Thoracic aorta (tissue), 2 donors: ENCODE data around the gene ZBTB8OS. TPM values are rescaled to one million over a fixed set of nuclear protein-coding genes. Genes with fewer than 3 reads are reported as not detected.

Experiments
- ATAC-seq: fragments of 150-250 bp; one replicate; pipeline ENCODE4 v1.8.0; 2017; ENCODE audit warnings: low read depth; ENCODE audit not compliant: insufficient number of reproducible peaks, low FRiP score
- DNase-seq: peaks from one replicate; pipeline ENCODE4 v3.0.0-alpha.2; 2020; ENCODE audit warnings: low spot score
- H3K27ac ChIP-seq, 2 donors: fragments of 200-600 bp; sonication (generic); 1 replicate in 1 of 2; 2 replicates in 1 of 2; pipeline ENCODE4 v1.5.1; 2016; ENCODE audit warnings: mild to moderate bottlenecking in 2 of 2, moderate library complexity in 2 of 2
- H3K27me3 ChIP-seq: fragments of 200-600 bp; sonication (generic); replicated peaks from 2 replicates; pipeline ENCODE4 v1.6.0; 2016; ENCODE audit warnings: mild to moderate bottlenecking; ENCODE audit not compliant: insufficient read depth
- H3K36me3 ChIP-seq: fragments of 200-600 bp; sonication (generic); one replicate; pipeline ENCODE4 v1.5.1; 2016
- H3K4me1 ChIP-seq, 2 donors: fragments of 200-600 bp; sonication (generic); 1 replicate in 1 of 2; 2 replicates in 1 of 2; pipeline versions ENCODE4 v1.5.1 to v1.6.0; 2016; ENCODE audit warnings: low read depth in 2 of 2, mild to moderate bottlenecking in 1 of 2; ENCODE audit not compliant: control insufficient read depth in 1 of 2
- H3K4me3 ChIP-seq: fragments of 200-600 bp; sonication (generic); 2 replicates; pipeline ENCODE4 v1.5.1; 2016; ENCODE audit warnings: mild to moderate bottlenecking
- H3K9me3 ChIP-seq: fragments of 200-600 bp; sonication (generic); 2 replicates; pipeline ENCODE4 v1.5.1; 2016
- CTCF ChIP-seq: fragments of 200-600 bp; sonication (generic); IDR thresholded peaks from one replicate; pipeline ENCODE4 v1.5.1; 2019; ENCODE audit warnings: antibody characterized with exemption
- total RNA-seq, 2 donors: library from RNA; depleted of rRNA; stranded (reverse); fragments of >200 nt; gene quantifications; one replicate each; pipeline versions ENCODE4 v1.1.0 to v1.2.3, GENCODE V29; 2016

Gene ZBTB8OS
- total RNA-seq, 2 donors from 2014 or later = 29.8 to 48.2 TPM

- H3K27me3 ChIP-seq = no peaks in the 10 kb centered on the region
- H3K4me1 ChIP-seq = peaks cover 0 to 2% of the 10 kb centered on the region in 2 donors
- H3K4me3 ChIP-seq = no peak overlapping the region
- H3K9me3 ChIP-seq = no peaks in the 10 kb centered on the region
- DNase-seq (no peak), ATAC-seq (no peak)
- H3K36me3 ChIP-seq = peaks cover 36% of the 10 kb centered on the region
- TF ChIP-seq CTCF = no peak
- no peak overlapping the region for H3K27ac ChIP-seq
These were observed 15.6 kb upstream of the ZBTB8OS start for GRCh38 chr1:32665915-32666314.

DNA sequence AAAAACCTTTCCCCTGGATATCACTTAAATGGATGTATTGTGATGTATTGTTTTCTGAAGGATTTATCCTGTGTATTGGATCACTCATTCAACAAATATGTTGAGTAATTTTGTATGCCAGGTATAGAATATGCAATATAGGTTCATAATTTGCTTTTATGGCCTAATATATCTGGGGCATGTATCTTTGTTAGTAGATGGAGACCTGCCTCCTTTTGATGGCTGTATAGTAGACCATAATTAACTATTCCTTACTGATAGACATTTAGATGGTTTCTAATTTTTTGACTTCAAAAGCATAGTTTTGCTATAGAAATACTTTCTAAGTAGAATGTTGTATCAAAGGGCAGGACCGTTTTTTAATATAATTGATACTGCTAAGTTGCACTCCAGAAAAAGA, 9.2 kb upstream of the ZBTB8OS start:
- ATAC-seq = no peak
- H3K4me1 ChIP-seq = peaks cover 0 to 20% of the 10 kb centered on the region in 2 donors
- H3K9me3 ChIP-seq = no peaks in the 10 kb centered on the region
- no peak for TF ChIP-seq CTCF
- H3K27ac ChIP-seq = no peak overlapping the region
- no peak for DNase-seq
- H3K27me3 ChIP-seq = no peaks in the 10 kb centered on the region
- H3K4me3 ChIP-seq = no peak overlapping the region
- peaks cover 29% of the 10 kb centered on the region for H3K36me3 ChIP-seq

DNA sequence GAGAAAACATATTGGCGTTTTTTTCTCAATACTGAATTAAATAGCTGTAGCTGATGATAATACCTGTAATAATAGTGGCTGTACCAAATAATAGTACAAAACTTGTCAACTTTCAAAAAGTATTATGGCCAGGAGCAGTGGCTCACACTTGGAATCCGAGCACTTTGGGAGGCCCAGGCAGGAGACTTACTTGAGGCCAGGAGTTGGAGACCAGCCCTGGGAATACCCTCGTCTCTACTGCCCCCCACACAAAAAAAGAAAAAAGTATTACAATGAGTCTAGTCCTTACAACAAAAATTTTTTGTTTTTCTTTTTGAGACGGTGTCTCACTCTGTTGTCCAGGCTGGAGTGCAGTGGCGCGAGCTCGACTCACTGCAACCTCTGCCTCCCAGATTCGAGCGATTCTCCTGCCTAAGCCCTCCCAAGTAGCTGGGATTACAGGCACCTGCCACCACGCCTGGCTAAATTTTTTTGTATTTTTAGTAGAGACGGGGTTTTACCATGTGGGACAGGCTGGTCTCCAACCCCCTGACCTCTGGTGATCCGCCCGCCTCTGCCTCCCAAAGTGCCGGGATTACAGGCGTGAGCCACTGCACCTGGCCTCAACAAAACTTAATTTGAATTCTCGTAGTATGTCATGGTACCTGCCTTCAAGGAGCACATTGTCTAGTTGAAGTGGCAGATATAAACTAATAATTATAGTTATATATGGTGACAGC, 2.1 kb upstream of the ZBTB8OS start:
- Histone ChIP-seq H3K9me3 (no peaks in the 10 kb centered on the region), H3K4me1 (peaks cover 27 to 57% of the 10 kb centered on the region in 2 donors), H3K4me3 (peak overlapping the region; percentile 98), H3K27ac (peak overlapping the region in 1 of 2 donors; percentile 100), H3K36me3 (peaks cover 12% of the 10 kb centered on the region), H3K27me3 (no peaks in the 10 kb centered on the region)
- DNase-seq (no peak), ATAC-seq (no peak)
- TF ChIP-seq CTCF = no peak

DNA sequence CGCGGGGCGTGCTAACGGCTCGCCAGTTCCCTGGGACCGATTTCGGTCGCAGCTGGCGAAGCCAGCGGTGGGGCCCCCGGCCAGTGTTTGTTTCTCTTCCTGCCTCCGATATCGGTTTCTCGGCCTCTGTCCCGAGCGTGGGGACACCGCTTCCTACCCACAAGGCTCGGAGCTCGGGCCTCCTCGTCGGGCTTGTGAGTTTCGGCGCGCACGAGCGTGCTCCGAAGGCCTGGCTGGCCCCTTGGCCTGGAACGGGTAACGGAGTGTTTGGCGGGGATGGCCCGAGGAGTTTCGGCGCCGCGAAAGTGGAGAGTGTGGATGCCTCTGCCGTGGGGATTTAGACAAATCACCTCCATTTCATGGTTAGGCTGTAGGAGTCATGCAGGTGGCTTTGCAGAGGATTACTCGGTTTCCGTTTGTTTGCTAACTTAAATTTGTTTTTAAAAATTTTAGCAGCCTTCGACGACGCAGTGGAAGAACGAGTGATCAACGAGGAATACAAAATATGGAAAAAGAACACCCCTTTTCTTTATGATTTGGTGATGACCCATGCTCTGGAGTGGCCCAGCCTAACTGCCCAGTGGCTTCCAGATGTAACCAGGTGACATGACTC, 1.2 kb upstream of the ZBTB8OS start:
- no peak for DNase-seq
- Histone ChIP-seq H3K4me3 (peak overlapping the region; percentile 98), H3K27ac (peak overlapping the region; percentile 87 to 100), H3K9me3 (no peaks in the 10 kb centered on the region), H3K4me1 (peaks cover 27 to 57% of the 10 kb centered on the region in 2 donors), H3K36me3 (peaks cover 5% of the 10 kb centered on the region), H3K27me3 (no peaks in the 10 kb centered on the region)
- TF ChIP-seq CTCF = no peak
- no peak for ATAC-seq

DNA sequence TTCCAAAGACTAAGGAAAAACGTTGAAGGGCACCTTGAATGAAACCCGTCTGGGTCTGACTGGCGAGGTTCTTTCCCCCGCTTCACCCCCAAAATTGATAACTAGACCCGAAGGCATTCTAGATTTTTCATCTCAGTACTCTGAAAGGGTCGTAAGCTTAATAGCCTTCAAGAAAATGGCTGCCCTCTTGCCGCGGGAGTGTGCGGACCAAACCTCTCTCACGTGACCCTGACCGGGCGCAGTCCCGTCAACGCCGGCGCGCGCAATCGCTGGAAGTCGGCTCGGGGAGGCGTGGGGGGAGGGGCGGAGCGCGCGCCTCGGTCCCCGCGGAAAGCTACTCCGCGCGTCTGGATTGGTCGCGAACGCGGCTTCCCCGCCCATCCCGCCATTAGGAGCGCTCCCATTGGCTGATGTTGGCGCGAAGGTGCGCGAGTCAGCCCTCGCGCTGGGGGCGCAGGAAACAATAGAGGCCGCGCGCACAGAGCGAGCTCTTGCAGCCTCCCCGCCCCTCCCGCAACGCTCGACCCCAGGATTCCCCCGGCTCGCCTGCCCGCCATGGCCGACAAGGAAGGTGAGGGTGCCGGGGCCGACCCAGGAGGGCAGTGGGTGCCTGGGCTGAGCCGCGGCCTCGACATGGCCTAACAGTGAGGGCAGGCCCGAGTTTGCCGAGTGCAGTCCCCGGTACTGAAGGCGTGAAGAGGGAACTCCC, 556 bp upstream of the ZBTB8OS start, which contains the start of gene RBBP4:
Gene RBBP4 (plus strand): TSS at position 457 of the 709 bp plus-strand sequence. CDS start 99 bp downstream, at position 556.
- Histone ChIP-seq H3K9me3 (no peaks in the 10 kb centered on the region), H3K4me1 (peaks cover 27 to 56% of the 10 kb centered on the region in 2 donors), H3K4me3 (peak within 1 kb of the TSS; percentile 98), H3K27me3 (no peaks in the 10 kb centered on the region), H3K27ac (peak within 1 kb of the TSS; percentile 100), H3K36me3 (peaks cover 5% of the 10 kb centered on the region)
- TF ChIP-seq CTCF = no peak
- DNase-seq (peak; percentile 85), ATAC-seq (peak; percentile 94)
